CD4-positive, alpha-beta T cell treated with Interleukin-21 for 1 hour (primary cell): Measurements from ENCODE around the gene TBX5.

Experiments used
- DNase-seq: peaks from one replicate; pipeline ENCODE4 v3.0.0-alpha.2; 2020

TBX5 gene

GRCh38 chr12:114404926-114405518 is 922 bp downstream of the TBX5 start:
- DNase-seq: no peak

DNA sequence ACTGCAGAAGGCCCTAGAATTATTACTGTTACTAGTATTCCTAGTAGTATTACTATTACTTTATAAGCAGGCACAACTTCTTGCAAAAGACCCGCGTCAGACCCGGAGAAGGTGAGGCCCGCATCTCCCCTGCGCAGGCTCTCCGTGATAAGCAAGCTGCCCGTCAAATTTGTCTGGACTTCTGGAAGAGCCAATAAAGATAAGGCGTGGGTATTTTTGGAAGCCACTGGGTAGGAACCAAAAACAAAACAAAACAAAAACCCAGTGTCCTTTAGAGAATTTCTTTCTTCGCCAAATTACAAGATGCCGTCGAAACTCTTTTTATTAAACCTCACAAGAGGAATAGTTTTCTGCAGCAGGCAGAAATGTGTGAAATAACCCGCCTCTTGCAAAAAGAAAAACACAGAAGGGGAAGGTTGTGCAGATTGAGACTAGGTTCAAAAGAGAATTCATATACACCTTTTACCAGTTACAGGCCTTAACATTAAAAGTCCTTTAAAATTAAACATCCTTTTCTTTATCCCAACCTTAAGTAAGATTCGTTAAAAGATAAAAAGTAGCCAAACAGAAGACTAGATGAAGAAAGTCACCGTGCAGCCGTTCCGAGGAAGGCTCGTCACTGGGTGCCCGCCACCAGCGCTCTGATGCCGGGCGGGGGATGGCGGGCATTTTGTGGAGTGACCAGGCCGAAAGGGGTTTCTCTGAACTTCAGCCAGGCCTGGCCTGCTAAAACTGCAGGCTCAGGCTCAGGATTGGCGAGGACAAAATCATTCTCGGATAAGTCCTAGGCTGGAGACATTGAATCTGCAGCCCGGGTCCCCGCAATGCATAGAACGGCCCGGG is 1.6 kb downstream of the TBX5 start:
- DNase-seq: no peak

DNA sequence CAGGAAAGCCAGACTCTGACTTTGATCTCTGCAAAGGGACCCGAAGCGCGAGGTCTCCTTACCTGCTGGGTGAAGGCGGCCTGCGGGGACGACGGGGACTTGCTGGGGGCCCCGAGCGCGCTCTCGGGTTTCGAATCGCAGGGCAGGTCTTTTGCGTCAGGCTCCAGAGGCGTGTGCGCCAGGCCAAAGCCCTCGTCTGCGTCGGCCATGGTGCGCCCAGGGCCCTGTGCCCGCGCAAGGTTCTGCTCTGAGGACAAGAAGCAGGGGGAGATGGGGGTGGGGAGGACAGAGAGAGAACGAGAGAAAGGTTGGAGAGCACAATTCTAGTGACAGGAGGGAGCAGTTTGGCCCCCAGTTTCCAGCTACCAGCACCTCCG is 2.3 kb downstream of the TBX5 start:
- DNase-seq: no peak

DNA sequence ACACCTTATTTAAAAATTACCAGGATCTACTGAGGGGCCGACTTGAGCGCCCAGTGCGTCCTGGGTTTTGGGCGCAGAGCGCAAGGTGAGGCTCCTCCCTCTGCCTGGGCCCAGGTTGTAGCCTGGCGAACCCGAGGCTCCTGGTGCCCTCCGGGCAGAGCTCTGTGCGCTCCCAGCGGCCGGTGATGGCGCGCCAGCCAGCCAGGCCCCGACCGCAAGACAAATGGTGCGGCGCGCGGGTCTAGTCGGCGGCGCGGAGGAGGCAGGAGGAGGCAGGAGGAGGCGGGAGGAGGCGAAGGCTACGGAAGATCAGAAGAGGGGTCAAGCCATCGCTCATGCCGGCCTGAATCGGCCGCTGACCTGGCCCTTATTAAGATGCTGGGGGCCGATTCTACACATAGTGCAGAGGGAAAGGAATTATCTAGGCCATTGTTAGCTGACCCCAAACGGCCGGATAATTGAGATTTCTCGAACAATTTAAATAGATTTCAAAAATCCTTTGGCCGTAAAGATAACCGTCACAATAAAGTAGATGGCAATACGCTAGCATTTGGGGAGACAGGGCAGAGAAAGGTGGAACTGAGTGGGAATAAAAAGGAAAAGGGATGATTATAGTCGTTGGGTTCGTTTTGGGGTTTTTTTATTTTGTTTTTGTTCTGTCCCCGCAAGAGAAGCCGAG is 2.8 kb downstream of the TBX5 start:
- DNase-seq: no peak

- no peak for DNase-seq
Measured at GRCh38 chr12:114402084-114402717, 3.7 kb downstream of the TBX5 start.

DNA sequence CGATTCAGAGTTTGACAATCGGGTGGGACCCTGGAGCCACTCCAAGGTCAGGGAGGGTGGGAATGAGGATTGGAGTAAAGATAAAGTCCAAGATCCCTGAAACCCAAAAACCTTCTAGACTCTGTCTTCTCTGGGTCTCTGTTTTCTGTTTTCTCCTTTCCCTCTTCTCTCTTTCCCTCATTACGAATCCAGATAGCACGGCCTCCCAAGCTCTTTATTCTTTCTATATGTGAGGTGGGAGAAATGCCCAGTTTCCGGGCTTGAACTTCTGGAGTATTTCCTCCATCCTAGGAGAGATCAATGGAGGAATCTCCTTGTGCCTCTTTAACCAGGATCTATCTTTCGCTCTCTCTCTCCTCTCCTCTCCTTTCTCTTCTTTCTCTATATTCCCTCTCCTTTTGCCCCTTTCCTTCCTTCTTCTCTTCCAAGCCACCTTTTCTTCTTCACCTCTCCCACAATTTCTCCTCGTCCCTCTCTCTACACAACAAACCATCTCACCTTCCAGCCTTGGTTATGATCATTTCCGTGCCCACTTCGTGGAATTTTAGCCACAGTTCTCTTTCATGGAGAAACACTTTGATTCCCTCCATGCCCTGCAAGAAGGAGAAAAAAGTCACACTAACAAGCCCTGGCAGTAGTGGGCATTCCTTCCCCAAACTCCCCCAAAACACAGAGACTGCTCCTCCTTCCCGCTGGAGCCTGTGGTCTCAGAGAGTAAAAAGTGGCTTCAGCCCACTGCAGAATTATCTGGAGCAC is 4.4 kb downstream of the TBX5 start:
- DNase-seq: no peak

DNA sequence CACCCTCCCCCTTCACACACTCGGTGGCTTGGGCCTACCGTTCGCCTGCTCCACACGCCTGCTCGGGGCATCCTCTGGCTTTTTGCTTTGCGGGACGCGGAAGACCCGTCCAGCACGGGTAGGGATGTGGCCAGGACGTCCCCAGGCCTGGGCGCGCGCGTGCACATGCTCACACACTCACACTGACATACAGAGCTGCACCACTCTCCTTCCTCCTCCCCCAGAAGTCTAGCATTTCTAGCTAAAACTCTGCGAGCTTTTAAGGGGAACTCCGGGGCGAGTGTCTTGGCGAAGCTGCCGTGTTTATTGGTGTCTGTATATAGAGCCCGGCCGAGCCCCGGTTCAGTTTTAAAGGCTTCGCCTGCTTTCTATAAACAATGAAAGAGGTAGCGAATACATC is 5.0 kb downstream of the TBX5 start:
- DNase-seq: no peak

DNA sequence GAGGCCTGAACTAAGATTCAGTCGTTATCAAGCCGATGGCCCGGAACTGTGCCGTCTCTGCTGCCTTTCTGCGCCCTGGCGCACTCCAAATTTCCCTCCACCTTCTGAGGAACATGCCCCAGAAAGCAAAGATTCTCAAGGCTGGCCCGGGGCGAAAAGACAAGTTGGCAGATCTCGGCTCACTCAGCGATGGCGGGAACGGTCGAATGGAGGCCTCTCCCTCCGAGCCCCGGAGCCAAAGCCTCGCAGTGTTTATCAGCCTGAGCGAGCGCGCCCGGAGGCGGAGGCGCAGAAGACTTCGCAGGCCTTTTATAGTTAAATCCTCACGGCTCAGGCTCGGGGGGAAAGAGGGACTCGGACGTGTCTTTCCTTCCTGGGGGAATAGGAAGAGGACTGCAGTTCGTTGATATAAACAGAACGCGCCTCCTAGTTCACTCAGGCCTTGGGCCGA is 5.6 kb downstream of the TBX5 start:
- no peak for DNase-seq

GRCh38 chr12:114399664-114400211 is 6.2 kb downstream of the TBX5 start:
- DNase-seq: no peak

DNA sequence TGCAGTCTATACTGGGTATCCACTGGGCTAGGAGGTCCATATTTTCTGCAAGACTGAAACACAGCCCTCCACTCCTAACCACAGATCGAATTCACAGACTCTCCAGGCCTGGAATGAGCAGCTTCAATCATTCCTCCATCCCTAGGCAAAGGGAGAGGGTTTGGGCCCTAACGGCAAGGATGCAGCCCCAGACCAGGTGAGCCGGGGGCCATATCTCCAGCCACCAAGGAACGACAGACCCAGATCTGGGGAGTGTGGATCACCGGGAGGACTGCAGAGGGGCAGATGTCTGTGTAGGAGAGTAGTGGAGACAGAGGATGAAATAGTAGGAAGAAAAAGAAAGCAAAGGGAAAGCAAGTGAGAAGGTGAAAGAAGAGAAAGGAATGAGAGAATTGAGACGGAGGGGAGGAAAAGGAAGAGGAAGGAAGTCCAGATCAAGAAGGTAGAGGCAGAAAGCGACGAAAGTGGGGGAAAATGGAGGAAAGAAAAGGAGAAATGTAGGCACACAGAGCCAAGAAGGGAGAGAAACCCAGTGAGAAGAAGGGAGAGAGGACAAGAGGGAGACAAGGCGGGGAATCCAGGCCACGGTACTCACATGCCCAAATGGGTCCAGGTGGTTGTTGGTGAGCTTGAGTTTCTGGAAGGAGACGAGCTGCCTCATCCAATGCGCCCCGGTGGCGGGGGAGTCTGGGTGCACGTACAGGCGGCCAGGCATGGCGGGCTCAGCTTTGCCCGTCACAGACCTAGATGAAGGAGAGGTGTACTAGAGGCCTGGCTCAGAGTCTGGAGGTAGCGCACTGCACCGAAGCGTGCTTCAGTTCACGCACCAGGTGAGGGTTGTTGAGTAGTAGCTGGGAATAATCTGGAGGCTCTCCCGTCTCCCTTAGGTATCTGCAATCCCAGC is 7.7 kb downstream of the TBX5 start:
- no peak for DNase-seq

GRCh38 chr12:114396869-114397719 is 8.8 kb downstream of the TBX5 start:
- no peak for DNase-seq

DNA sequence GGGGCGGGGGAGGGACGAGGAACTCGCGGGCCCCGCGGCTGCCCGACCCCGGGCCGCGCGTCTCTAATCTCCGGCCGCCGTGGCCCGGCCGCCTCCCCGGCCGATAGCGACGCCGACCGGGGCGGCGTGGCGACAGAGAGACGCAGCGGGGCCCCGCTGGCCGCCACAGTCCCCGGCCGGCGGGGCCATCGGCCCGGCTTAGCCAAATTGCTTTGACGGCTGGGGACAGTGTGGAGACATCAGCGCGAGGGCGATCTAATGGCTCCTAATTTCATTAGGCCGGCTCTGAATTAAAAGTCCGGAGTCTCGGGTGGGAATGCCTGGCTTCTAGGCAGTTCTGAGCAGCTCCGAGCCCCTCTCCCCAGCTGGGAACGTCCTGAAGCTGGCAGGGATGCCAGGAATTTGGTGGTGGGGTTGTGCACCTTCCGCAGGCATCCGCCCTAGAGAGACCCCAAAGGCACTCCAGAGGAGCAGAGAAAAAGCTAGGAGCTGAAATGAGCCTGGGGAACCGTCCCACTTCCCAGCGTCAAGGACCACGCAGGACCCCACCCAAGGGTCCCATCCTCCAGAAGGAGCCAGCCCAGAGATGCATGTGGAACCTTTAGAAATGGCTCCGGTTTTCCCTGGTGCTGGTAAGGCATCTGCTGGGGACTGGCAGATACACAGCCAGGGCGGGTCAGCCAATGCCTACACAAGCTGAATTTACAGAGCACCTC is 9.6 kb downstream of the TBX5 start:
- no peak for DNase-seq

GRCh38 chr12:114395755-114396152 is 10.2 kb downstream of the TBX5 start:
- DNase-seq: no peak

GRCh38 chr12:114395233-114395632 is 10.7 kb downstream of the TBX5 start:
- no peak for DNase-seq

DNA sequence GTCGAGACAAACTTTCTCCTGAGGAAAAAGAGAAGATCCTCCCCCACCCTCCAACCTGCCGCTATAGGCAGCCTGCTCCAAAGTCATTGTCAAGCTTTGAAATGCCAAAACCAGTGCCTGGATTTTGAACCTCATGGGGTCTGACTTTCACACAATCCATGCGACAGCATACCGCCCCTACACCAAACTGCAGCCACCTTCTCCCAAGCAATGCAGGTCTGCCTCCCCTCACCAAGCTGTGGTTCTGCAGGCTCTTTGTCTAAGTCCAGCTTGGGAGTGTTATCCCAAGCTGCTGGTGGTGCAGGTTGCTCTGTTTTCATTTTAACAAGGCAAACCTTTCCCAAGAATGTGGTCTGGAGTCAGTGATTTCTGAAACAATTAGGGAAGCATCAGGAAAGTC is 12.4 kb downstream of the TBX5 start:
- DNase-seq: no peak

DNA sequence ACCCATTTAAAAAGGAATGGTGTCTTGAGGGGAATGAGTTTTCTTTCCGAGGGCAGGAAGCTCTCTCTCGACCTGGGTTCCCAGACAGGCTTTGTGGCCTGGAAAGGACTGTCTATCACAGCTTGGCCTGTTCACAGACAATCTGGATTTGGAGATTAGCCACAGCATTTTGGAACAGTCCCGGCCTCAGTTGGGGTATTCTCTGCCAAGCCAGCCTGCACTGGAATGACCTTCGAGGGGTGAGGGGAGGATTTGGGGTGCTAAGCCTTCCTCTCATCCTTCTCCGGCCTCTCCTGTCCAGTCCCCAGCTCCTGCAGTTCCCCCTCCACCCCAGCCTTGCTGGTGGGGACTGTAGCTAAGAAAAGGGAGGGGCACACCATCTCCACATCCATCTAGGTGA is 13.0 kb downstream of the TBX5 start:
- no peak for DNase-seq

GRCh38 chr12:114391088-114391487 is 14.9 kb downstream of the TBX5 start:
- no peak for DNase-seq

DNA sequence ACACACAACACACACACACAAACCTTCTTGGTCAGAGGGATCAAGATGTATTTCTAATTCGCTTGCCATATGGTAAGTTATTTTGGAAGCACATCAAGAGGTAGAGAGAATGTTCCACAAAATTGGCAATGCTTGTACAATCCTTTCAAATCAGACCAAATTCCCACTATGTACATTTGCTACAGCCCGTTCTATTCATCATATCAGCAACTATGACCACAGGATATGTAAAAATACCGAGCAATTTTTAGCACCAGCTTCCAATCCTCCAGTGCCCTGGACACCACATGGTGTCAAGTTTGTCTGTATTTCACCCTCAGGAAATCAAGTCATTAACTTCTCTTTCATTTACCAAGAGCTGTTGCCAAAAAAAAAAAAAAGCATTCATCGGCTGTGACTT is 21.2 kb downstream of the TBX5 start:
- DNase-seq: no peak

GRCh38 chr12:114381177-114381576 is 24.8 kb downstream of the TBX5 start:
- DNase-seq: no peak

- no peak for DNase-seq
Measured at GRCh38 chr12:114371733-114372132, 34.2 kb downstream of the TBX5 start.
